HG03108 (cell line): ENCODE measurements around the gene TMEM259.

Experiments used
- ATAC-seq: cut with Tn5 transposase; IDR thresholded peaks from one replicate; pipeline ENCODE4 v1.9.1; 2021; ENCODE audit warnings: moderate library complexity; ENCODE audit not compliant: unreplicated experiment

TMEM259 gene

DNA sequence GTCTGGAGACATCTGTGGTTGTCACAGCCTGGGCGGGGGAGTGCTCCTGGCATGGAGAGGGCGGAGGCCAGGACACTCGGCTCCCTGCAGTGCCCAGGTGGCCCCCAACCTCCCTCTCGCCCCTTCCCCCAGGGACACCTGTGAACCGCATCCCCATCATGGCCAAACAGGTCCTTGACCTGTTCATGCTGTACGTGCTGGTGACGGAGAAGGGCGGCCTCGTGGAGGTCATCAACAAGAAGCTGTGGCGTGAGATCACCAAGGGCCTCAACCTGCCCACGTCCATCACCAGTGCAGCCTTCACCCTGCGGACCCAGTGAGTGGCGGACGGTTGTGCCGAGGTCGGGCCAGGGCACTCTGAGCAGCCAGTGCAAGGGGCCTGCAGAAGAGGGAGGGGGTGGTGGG, 56.8 kb downstream of the TMEM259 start:
- ATAC-seq = no peak

DNA sequence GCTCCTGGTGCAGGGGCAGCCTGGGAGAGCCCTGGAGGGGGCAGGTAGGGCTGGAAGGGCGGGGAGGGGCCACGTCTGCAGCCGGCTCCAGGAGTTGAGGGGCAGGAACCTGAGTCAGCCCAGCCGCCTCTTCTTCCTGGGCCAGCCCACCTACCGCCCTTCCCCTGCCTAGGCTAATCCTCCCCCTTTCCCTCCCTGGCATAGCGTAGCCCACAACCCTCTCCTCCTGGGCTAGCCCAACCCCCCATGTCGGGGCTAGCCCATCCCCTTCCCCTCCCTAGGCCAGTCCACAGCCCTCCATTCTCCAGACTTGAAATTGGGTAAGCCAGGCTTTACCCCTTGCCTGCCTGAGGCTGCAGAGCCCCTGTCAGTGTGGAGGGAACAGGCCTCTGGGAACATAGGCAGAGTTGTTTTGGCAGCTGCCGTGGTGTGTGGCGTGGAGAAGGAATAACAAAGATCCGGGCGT, 57.4 kb downstream of the TMEM259 start:
- ATAC-seq = no peak

DNA sequence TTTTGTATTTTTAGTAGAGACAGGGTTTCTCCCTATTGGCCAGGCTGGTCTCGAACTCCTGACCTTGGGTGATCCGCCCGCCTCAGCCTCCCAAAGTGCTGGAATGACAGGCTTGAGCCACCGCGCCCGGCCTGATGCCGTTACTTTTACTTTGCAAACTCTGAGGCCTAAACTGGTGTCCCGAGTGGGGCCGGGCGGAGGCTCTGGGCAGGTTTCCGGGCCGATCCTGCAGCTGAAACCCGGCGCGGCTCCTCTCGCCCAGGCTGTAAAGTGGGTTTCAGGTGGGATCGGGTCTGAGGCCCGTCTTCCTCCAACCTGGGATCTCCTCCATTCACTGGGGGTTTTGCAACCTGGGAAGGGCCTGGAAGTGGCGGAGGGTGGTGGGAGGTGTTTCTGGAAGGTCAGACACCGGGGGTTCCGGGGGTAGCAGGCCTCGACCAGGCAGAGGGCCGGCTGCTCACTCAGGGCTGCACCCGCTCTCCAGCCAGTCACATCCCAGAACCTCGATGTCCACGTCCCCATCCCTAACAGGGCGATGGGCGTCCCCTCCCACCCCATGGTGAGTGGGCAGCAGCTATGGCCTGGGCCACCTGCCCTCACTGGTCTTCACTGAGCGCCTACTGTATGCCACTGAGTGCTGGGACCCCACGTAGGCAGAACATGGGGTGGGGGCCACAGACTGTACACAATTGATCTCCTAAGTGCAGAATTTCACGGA, 58.1 kb downstream of the TMEM259 start:
- no peak for ATAC-seq

DNA sequence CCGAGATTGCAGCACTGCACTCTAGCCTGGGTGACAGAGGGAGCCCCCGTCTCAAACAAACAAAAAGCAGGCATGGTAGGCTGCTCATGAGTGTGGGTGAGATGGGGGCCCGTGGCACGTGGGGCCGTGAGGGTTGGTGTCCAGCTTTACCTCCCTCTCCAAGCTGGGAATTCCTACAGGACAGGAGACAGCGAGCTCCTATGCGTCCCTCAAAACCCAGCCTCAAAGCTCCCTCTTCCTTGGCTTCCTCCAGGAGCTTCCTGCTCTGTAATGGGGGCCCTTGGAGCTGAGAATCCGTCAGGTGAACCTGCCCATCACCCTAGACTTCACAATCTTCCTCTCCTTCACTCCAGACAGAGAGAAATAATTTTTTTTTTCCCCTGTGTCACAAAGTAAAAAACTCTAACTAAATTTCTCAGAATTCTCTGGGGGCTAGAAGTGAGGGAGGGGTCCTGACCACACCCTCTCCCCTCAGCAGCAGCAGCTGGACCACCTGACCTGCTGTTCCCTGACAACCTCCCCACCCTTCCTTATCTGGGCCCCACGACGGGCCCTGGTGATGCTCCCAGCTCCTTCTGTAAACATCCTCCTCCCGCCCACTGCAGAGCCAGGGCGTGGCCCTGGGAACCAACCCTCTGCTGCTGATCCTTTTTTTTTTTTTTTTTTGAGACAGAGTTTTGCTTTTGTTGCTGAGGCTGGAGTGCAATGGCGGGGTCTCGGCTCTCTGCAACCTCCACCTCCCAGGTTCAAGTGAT, 58.9 kb downstream of the TMEM259 start:
- no peak for ATAC-seq

DNA sequence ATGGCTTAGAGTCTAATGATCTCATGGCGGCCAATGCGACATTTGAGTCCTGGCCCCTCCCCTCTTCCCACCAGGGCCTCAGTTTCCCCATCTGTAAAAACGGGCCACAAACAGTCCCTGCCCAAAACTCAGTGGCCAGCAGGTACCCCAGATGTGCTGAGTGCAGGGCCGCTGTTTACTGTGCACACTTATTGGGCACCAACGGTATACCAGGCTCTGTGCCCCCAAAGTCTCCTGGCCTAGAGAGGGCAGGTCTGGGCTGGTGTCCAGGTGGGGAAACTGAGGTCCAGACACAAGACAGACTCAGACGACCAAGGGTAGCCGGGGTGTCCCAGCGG, 60.4 kb downstream of the TMEM259 start:
- no peak for ATAC-seq

DNA sequence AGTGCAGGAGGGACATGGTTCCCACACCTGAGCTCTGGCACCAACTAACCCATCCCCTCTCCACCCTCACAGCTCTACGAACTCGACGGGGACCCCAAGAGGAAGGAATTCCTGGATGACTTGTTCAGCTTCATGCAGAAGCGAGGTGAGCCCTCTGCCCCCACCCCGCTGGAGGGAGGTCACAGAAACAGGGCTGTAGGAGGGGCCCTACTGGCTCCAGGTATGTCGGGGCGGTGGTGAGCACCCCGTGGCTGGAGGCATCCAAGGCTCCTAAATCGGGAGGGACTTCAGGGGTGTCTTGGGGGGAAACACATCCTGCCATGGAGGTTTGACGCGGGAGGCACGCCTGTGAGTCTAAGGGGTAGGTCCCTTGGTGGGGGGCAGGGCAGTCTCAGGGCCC, 60.9 kb downstream of the TMEM259 start:
- no peak for ATAC-seq
